ENCODE measurements around the gene GRAMD2A.

Gene GRAMD2A

DNA sequence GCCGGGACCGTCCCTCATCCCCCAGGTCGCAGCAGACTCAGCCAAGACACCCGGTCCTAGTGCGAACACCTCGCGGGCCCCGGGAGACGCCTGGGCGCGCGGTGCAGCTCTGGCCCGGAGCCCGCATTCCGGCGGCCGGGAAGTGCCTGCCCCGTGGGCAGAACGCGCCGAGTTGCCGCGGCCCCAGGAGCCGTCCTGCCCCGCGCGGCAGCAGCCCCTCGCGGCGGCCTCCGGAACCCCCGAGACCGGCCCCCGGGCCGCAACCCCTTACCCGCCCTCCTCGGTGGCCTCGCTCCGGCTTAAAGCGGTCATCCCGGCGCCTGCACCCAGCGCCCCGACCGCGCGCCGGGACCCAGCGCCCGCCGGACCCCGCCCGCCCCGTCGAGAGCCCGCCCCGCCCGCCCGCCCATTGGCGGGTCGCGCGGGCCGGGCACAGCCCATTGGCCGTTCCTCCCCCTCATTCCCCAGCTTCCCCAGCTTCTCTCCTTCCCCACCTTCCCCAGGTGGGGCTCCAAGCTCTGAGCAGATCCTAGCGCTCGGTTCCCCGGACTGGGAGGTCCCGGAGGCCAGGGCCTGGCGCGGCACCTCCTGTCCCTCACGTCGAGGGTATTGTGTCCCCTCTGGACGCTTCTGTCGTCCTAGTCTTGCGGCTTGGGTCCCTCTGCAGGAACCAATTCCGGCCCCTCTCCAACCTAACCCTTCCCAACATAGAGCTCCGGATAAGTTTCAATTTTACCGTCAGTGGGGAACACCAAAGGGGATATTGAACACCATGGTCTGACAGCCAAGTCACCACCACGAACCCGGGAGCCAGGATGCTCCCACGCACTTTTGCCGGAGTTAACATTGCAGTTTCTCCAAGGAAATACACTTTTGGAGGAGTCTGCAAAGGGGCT lies at the start of gene GRAMD2A:
Gene GRAMD2A, minus strand, starts transcription at position 328 of the 896 bp plus-strand sequence.
- peak; percentile 48 for DNase-seq

DNA sequence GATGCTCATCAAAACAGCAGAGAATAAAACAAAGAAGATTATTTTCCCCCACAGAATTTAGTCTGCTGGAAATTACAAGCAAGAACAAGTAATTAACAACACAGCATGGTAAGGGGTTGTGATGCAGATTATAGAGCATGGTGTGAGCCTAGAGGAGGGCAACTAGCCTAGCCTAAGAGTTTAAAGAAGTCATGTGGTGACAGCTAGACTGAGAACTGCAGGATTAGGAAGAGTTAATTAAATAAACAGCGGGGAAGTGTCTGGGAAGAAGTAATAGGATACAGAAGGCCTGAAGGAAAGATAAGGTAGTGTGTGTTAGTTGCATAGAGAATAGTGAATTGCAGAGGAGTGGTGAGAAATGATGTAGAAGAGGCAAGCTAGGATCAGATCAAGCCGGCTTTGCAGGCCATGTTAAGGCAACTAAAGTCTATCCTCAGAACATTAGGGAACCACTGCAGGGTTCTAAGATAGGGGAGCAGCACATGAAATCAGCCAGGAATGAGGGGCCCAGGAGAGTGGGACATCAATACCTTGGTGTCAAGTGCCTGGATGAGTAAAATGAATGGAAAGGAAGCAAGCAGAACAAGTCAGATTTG lies 45.3 kb upstream of the GRAMD2A start:
- DNase-seq = no peak

DNA sequence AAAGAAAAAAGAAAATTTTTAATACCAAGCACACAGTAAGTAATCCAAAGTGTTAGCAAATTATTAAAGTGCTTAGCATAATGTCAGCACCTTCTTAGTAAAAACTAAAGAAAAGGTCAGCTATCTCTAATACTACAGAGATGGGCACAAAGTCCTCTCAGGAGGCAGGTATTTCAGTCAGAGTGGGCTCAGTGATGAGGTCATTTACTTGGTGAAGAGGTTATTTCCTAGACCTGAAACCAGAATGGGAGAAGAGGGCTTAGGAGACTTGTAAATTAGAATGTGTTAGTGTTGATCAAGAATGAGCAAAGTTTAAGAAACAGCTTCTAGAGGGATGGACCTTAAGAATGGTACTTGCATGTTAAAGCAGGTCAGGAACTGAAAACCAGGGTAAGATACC lies 42.1 kb upstream of the GRAMD2A start:
- DNase-seq = no peak

DNA sequence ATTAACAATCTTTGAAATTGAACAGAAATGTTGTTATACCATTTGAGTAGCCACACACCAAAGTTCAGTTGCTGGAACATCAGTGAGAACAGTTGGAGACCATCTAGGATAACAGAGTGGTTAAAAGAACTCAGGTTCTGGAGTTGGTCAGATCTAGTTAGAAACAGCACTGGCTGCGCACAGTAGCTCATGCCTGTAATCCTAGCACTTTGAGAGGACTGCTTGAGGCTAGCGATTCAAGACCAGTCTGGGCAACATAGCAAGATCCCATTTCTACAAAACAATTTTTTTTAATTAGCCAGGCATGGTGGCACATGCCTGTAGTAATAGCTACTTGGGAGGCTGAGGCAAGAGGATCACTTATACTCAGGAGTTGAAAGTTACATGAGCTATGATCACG lies 41.0 kb upstream of the GRAMD2A start:
- no peak for DNase-seq

DNA sequence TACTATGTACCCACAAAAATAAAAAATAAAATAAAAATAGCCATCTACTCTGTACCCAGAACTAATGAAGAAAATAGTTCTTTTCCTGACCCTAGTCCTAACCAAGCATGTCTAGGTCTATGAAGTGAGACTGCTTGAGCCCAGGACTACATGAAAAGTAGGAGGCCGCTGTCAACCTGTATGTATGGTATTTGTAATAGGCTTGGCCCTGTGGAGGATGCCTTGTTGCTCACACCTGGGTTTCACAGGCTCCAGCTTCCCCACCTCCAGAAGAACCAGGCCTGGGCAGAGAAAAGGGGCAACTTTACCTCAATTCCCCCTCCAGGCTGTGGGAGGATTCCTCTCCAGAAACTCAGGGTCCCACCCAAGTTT lies 40.3 kb upstream of the GRAMD2A start:
- no peak for DNase-seq

DNA sequence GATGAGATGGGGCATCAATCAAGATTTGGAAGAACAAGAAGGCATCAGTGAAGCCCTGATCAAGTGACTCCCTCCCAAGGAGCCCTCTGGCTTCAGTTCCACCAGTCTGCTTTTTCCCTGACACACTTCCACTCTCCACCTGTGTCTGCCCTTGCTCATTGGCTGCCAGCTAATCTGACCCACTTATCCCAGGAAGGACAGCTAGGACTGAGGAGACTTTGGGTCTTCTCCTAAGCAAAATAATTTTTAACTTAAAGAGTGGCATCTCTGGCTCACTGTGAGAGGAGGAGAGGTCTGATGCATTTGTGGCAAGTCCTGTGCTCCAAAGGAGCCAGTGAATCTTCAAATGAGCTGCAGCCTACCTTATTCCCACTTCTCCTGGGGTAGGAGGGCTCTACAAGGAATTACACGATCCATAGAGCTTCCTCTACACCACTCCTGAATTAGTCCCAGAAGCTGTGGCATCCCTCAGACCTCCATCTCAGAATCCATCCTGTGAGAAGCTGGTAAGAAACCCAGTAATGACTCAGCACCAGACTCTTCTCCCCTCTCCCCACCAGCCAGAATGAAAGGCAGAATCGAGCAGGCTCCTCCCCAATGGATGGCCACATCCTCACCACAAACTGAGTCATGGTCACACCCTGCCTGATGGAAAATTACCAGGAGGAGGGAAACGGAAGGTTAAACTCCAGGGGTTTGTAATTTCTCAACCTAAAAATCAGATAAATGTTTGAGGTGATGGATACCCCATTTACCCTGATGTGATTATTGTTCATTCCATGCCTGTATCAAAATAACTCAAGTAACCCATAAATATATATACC lies 39.7 kb upstream of the GRAMD2A start:
- DNase-seq = peak; percentile 56

DNA sequence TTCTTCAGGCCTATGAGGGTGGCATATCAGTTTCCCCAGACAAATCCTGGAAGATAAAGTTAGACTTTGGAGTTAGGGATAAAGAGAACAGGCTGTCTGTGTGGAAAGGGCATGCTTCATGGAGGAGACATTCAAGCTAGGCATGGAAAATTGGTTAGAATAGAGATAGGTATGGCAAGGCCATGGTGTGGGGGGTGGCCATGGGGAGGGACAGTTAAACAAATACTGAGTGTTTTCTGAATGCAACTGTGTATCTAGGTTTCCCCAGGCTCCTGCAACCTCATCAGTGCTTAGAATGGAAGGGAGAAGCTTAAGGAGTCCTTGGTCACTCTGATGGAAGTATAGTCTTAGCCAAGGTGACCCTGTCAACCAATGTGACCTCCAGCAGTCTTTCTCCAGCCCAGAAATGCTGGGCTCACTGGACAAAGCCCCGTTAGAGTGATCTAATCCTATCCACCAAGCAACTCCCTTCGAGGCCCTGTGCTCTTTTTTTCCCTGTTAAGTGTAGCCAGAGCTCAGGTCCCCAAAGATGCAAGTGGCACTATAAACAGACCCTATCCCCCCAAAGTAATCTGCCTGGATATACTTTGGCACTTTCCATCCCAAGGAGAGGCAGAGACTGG lies 38.9 kb upstream of the GRAMD2A start:
- no peak for DNase-seq

DNA sequence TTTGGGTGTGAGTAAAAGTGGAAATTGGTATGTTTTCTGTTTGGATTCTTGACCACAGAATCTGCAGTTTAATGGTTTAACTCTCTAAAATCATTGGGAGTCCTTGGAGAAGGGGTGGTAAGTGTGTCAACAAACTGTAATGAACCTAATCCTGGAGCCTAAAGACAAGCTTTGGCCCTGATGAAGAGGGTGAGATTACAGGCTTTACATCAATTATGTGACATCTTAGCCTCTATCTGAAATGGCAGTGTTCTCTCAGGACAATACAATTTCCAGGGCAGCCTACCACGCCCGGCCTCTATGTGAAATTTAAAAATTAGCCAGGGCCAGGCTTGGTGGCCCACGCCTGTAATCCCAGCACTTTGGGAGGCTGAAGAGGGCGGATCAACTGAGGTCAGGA lies 37.7 kb upstream of the GRAMD2A start:
- no peak for DNase-seq

DNA sequence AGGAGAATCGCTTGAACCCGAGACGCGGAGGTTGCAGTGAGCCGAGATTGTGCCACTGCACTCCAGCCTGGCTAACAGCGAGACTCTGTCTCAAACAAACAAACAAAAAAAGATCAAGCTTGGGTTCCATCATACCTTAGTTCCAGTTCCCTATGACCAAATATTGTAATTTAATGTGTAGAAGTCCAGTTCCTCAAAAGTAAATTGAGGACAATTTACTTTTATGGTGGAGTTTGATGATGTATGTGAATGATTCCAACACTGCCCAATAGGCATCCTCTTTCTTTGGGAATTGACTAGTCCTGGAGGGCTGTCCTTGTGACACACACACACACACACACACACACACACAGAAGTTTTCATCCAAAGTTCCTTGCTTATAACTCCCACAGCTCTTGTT lies 36.2 kb upstream of the GRAMD2A start:
- DNase-seq = no peak

DNA sequence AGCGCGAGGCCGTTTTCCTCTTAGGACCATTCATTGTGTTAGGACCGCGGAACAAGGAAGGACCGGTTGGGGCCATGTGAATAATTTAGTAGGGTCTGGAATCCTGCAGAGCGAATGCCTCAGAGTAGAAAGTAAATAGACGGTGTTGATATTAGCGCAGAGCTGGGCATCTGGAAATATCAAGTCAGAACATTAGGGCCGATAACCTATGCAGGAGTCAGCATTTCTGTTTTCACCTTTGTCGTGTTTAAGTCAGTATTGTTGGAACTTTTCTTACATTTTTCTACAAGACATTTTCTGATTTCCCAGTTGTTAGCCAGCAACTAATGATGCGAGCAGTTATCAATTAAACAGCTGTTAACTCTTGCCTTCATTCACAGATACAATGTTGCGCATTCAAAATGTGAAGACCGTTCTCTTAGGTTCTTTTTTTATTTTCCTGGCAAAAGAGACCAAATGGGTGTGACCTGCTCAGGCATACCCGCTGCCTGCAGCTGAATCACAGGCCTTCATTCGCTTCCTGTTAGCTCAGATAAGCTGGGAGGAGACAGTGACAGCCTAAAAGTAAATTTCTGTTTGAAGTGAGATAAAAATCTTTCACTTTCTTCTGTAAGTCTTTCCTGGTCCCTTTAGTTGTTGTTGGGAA lies 34.4 kb upstream of the GRAMD2A start:
- DNase-seq = peak; percentile 49

DNA sequence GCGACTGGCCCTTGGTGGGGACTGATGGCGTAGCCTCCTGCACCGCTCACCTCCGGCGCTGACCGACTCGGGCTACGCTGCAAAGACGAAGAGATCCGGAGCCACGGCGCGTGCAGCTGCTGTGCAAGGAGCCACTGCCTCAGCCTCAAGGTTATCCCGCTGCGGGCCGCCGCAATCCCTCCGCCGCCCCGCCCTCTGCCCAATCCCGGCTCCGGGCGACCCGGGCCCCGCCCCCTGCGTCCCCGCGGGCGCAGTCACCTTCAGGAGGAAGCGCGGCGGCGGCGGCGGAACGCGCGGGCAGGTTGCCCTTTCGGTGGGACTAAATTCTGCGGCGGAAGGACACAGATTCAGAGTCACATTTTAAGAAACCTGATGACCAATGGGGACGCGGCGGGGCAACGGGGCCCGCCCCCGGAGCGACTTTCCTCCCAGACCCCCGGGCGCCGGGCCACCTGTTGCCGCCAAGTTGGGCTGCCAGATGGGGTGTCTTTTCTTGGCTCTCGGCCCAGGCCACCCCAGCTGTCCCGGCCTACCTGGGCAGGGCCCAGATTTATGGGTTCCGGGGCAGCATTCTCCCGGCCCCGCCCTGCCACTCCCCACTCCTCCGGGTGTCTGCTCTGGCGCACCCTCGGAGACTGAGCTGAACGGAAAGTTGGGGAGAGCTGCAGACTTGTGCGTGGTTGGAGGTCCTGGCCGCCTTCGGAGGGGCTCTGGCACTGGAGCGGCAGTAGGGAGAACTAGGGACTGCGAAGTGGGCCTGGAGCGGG lies 33.7 kb upstream of the GRAMD2A start, which contains the start of gene PKM:
Gene PKM, minus strand, starts transcription at position 125 of the 767 bp plus-strand sequence. CDS start 12,093 bp downstream, outside the sequence.
- peak; percentile 91 for DNase-seq

DNA sequence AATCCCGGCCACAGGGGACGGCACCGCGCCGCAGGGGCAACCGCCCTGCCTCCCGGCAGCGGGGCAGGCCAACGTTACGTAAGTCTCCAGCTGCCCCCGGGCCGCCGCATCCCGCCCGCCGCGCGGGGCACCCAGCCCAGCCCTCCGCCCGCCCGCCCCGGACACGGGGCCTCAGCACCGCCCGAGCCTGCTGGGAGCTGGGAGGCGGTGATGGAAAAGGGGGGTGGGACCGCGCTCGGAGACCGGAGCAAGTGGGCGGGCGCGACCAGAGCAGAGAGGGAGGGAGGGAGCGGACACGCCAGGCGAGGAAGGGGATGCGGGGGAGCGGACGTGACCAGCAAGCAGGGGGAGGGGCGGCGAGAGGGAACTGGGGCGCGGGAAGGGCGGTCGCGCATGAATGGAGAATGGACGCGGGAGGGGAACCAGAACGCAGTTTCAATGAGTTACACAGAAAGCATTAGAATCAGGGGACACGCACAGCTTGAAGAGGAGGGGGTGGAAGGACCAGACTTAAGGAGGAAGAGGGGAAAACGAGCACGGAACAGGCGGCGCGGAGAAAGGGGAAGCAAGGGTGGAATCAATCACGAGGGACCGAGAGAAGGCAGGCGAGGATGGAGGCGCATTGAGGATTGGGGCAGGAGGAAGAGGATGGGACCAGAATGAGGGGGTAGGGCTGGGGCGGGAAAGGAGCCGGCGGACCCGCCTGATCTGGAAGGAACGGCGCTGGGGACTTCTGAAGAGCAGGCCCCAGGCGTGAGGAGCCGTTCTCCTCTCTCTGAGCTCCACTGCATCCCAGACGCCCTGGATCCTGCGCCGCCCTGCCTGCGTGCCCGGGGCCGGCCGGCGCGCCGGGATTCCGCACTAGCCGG lies 32.8 kb upstream of the GRAMD2A start:
- DNase-seq = peak; percentile 72

DNA sequence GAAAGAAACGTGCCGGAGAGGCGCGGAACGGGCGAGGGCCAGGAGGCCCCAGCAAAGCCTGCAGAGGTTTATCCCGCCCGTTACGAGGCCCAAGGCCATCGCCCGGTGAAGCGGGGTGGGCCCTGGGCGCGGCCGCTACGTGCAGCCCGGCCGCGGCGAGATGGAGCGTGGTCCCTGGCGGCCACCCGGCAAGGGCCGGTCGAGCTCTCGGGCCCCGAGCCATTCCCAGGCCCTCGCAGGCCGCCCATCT lies 32.3 kb upstream of the GRAMD2A start:
- no peak for DNase-seq

DNA sequence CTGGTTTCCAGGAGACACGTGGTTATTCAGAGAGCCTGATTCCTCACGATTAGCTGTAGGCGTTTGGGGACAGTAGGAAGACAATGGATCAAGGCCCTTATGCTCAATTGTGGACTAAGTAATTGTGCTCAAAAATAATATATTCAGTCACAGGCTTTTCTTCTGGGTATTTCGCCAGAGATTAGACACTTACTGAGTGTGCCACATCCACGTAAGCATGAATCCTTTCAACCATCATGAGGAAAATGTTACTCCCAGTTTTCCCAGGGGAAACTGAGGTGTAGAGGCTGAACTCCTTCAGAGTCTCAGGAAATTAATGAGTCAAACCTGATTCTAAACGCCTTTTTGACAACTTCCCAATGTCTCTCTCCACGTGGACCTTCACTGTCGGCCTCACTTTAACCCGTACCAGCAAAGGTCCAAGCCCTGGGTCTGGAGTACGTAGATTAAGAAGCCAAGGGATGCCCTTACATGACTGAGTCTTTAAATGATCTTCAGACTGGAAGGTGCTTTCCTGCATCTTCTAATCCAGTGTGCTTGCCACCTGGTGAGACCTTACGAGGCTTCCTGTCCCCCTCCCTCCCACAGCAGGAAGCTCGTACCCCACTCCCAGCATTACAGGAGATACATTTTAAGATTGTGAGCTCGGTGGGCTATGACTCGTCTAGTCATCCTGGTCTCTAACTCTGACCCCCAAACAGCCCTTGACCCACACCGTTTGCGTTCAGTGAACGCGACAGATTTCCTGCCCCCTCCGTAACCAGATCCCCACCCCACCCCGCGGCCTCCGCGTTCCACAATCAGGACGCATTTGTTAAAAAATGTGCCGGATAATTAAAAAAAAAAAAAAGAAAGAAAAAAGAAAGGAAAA lies 31.7 kb upstream of the GRAMD2A start:
- DNase-seq = no peak

DNA sequence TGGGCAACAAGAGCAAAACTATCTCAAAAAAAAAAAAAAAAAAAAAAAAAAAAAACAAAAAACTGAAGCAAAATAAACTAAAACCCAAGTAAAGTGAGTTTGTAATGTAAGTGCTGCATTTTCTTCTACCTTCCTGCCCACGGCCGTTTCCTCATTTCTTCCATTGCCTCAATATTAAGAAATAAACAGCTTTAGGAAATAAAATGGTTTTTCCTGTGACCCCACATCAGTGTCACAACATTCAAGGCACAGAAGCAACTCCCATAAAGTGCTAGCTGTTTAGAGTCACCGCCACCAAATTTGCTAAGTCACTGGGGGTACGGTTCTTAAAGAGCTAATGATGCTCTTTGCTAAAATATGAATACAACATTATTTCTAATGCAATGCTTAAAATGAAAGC lies 30.1 kb upstream of the GRAMD2A start:
- DNase-seq = no peak

DNA sequence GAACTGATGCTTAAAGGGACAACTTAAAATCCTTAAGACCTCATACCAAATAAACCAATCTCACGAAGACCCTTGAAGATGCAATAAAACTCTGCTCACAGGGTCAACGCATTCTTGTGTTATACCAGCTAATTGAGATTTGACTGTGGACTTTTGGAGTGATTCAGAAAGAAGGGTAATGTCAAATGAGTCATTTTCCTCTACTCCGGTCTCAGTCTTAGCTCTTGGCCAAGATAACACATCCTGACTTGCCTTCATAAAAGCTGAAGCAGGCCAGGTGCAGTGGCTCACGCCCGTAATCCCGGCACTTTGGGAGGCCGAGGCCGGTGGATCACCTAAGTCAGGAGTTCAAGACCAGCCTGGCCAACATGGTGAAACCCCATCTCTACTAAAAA lies 29.6 kb upstream of the GRAMD2A start:
- no peak for DNase-seq

DNA sequence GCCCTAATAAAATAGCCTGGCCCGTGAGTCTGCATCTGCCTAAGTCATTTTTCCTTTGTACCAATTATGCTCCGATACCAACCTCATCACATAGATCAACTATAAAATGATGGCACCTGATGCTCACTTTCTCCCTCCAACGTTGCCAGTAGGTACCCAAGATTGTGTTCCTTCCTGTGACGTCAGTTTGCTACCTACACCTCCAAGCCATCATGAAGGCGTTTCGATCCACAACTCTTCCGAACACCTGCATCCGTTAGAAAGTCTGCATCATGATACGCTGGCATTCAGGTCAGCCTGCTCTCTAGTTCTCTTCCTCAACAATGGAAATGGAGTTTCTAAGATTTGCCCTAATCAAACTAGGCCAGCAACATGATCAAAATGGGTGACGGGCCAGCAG lies 25.7 kb upstream of the GRAMD2A start:
- no peak for DNase-seq

DNA sequence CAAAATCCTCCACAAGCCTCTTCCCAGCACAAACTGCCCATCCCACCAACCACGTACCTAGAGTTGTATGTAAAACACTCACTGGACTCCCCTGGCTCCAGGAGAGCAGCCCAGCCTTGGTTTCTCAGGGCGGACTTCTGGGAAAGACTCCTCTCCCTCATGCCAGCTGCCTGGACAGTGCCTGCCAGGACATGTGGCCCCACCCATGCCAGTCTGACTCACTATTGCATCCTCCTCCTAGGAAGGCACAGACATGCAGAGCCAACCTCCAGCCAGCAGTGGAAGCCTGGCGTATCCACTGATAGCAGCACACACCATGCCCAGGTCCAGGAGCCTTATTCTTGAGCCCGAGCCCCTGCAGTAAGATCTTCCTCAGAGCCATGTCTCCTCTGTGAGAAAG lies 24.8 kb upstream of the GRAMD2A start:
- DNase-seq = no peak

DNA sequence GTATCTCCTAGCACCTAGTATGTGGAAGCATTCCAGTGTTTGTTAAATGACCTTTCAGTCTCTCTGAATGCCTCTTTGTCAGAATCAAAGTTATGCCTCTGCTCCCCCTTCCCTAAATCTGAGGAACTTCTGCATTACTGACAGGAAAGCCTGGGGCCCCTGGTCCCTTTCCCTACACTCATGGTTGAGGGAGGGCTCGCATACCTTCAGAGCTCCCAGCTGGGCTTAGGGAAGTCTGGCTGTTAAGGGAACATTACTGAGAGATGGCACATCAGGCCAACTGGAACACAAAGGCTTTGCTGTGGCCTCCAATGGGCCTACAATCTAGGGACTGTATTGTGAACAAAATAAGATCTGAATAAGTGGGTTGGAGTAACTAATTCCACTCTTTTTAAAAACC lies 23.1 kb upstream of the GRAMD2A start:
- DNase-seq = no peak

DNA sequence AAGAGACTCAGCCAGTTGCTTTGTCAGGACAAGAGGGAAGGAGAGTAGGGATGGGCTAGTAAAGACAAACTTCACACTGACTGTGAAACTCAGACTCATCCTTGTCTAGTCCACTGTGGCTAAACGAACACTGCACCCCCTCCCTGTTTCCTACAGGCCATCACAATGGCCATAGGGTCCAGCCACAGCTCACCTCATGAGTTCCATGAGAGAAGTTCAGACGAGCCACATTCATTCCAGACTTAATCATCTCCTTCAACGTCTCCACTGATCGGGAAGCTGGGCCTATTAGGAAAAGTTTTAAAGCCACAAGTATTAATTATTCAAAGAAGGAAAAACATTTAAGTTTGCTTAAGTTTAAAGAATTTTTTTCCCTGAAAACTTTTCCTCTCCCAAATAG lies 19.6 kb upstream of the GRAMD2A start:
- DNase-seq = no peak

Measured in NCI-H510A treated with DMSO at 0.1 percent for 48 hours (cell line).